ENCODE measurements around the gene TCTA.
"Not testable (repeated sequence)": the region's sequence is repeated elsewhere in the genome, so short reads cannot be mapped to it uniquely, and the experiment has no call there.

Gene TCTA

GRCh38 chr3:49403891-49404290 lies 8.3 kb upstream of the TCTA start:
- Mint-ChIP-seq H3K4me3 (no peak overlapping the region), H3K27ac (no peak overlapping the region), H3K4me1 (peaks cover 29% of the 10 kb centered on the region), H3K36me3 (ENCODE audit: low read depth) (peaks cover 23% of the 10 kb centered on the region), H3K27me3 (ENCODE audit: low read depth) (no peaks in the 10 kb centered on the region), H3K9me3 (no peaks in the 10 kb centered on the region)
- TF ChIP-seq CTCF (IDR thresholded peaks at IDR 0.05; ENCODE audit: unreplicated experiment in 3 of 3) = no peak

GRCh38 chr3:49405570-49405969 lies 6.7 kb upstream of the TCTA start:
- peaks cover 39% of the 10 kb centered on the region for H3K4me1 Mint-ChIP-seq
- not testable (repeated sequence) for H3K4me3 Mint-ChIP-seq; H3K27me3 Mint-ChIP-seq (ENCODE audit: low read depth); H3K9me3 Mint-ChIP-seq
- peak overlapping the region; percentile 18 to 76 (median 27) for H3K27ac Mint-ChIP-seq
- peaks cover 16% of the 10 kb centered on the region for H3K36me3 Mint-ChIP-seq (ENCODE audit: low read depth)

- Mint-ChIP-seq H3K9me3 (no peaks in the 10 kb centered on the region), H3K4me3 (no peak overlapping the region), H3K36me3 (ENCODE audit: low read depth) (peaks cover 12% of the 10 kb centered on the region), H3K4me1 (peaks cover 41% of the 10 kb centered on the region), H3K27ac (peak overlapping the region; percentile 27 to 76 (median 70)), H3K27me3 (ENCODE audit: low read depth) (no peaks in the 10 kb centered on the region)
- no peak for TF ChIP-seq CTCF (IDR thresholded peaks at IDR 0.05; ENCODE audit: unreplicated experiment in 3 of 3)
These were observed 5.4 kb upstream of the TCTA start for GRCh38 chr3:49406571-49407565.

- Mint-ChIP-seq H3K27ac (peak overlapping the region; percentile 65 to 98 (median 95)), H3K27me3 (ENCODE audit: low read depth) (no peaks in the 10 kb centered on the region), H3K36me3 (ENCODE audit: low read depth) (peaks cover 8% of the 10 kb centered on the region), H3K4me3 (peak overlapping the region; percentile 92 to 99 (median 97)), H3K4me1 (peaks cover 54% of the 10 kb centered on the region), H3K9me3 (no peaks in the 10 kb centered on the region)
- TF ChIP-seq CTCF (IDR thresholded peaks at IDR 0.05; ENCODE audit: unreplicated experiment in 3 of 3) = no peak
These were observed 2.0 kb upstream of the TCTA start for GRCh38 chr3:49410066-49410845.

GRCh38 chr3:49410846-49411534 lies 1.2 kb upstream of the TCTA start:
- Mint-ChIP-seq H3K4me1 (peaks cover 50% of the 10 kb centered on the region), H3K27me3 (ENCODE audit: low read depth) (no peaks in the 10 kb centered on the region), H3K4me3 (peak overlapping the region; percentile 92 to 99 (median 97)), H3K9me3 (no peaks in the 10 kb centered on the region), H3K36me3 (ENCODE audit: low read depth) (peaks cover 5% of the 10 kb centered on the region), H3K27ac (peak overlapping the region; percentile 65 to 98 (median 95))
- no peak for TF ChIP-seq CTCF (IDR thresholded peaks at IDR 0.05; ENCODE audit: unreplicated experiment in 3 of 3)

GRCh38 chr3:49411535-49411967 lies 672 bp upstream of the TCTA start:
- TF ChIP-seq CTCF (IDR thresholded peaks at IDR 0.05; ENCODE audit: unreplicated experiment in 3 of 3) = no peak
- Mint-ChIP-seq H3K9me3 (no peaks in the 10 kb centered on the region), H3K4me3 (peak overlapping the region; percentile 92 to 99 (median 97)), H3K36me3 (ENCODE audit: low read depth) (peaks cover 8% of the 10 kb centered on the region), H3K27ac (peak overlapping the region; percentile 49 to 98 (median 86)), H3K27me3 (ENCODE audit: low read depth) (no peaks in the 10 kb centered on the region), H3K4me1 (peaks cover 50% of the 10 kb centered on the region)
